HL-60 (cell line): ENCODE data around the gene RSPH1.

Experiments
- DNase-seq, 2 experiments: peaks; one replicate each; pipeline ENCODE4 v3.0.0-alpha.2; 2010 to 2020; ENCODE audit warnings: low read depth in 1 of 2, low spot score in 1 of 2
- H3K27ac ChIP-seq: fragments of 250-450 bp; sonication (Bioruptor Pico); replicated peaks from 2 replicates; pipeline ENCODE4 v1.5.1; 2020; ENCODE audit warnings: mild to moderate bottlenecking, moderate library complexity
- H3K27me3 ChIP-seq: fragments of 250-450 bp; sonication (Bioruptor Pico); 2 replicates; pipeline ENCODE4 v1.5.1; 2021; ENCODE audit warnings: mild to moderate bottlenecking, moderate library complexity; ENCODE audit not compliant: insufficient read depth, poor library complexity, severe bottlenecking
- H3K4me3 ChIP-seq: replicated peaks from 2 replicates; pipeline ENCODE4 v1.5.1; 2011; ENCODE audit warnings: mild to moderate bottlenecking, control low read depth, low read length; ENCODE audit not compliant: insufficient read depth
- CTCF ChIP-seq: IDR thresholded peaks from one replicate; pipeline ENCODE4 v1.5.1; 2011; ENCODE audit warnings: low read length, control low read depth, inconsistent platforms; ENCODE audit not compliant: insufficient read depth
- GABPA ChIP-seq: IDR thresholded peaks from 2 replicates; pipeline ENCODE4 v1.6.1; 2012; ENCODE audit warnings: low read depth
- POLR2AphosphoS5 ChIP-seq: IDR thresholded peaks from 2 replicates; pipeline ENCODE4 v1.6.1; 2012; ENCODE audit warnings: low read depth
- REST ChIP-seq: IDR thresholded peaks from 2 replicates; pipeline ENCODE4 v1.6.1; 2012; ENCODE audit warnings: low read depth; ENCODE audit not compliant: insufficient replicate concordance
- SPI1 ChIP-seq: IDR thresholded peaks from 2 replicates; pipeline ENCODE4 v1.6.1; 2012; ENCODE audit warnings: low read depth, mild to moderate bottlenecking, borderline replicate concordance

The RSPH1 gene

GRCh38 chr21:42525676-42526378 is 29.8 kb upstream of the RSPH1 start:
- no peak for DNase-seq
- no peak overlapping the region for H3K27ac ChIP-seq
- H3K27me3 ChIP-seq: no peaks in the 10 kb centered on the region

GRCh38 chr21:42525029-42525581 is 29.1 kb upstream of the RSPH1 start:
- no peak for TF ChIP-seq SPI1
- no peak for TF ChIP-seq CTCF
- no peak for TF ChIP-seq REST
- TF ChIP-seq GABPA: no peak
- TF ChIP-seq POLR2AphosphoS5: no peak
- Histone ChIP-seq H3K27me3 (no peaks in the 10 kb centered on the region), H3K4me3 (no peak overlapping the region), H3K27ac (no peak overlapping the region)
- DNase-seq: no peak

More at GRCh38 chr21:42525676-42526378, 29.8 kb upstream of the RSPH1 start:
- H3K4me3 ChIP-seq: no peak overlapping the region
- TF ChIP-seq GABPA (no peak), CTCF (no peak), POLR2AphosphoS5 (no peak), SPI1 (no peak), REST (no peak)

- no peak for DNase-seq
- H3K4me3 ChIP-seq: no peak overlapping the region
- H3K27ac ChIP-seq: no peak overlapping the region
- TF ChIP-seq POLR2AphosphoS5: no peak
- TF ChIP-seq REST: no peak
- TF ChIP-seq SPI1: no peak
- TF ChIP-seq CTCF: no peak
- TF ChIP-seq GABPA: no peak
- H3K27me3 ChIP-seq: no peaks in the 10 kb centered on the region
Observed at GRCh38 chr21:42524341-42525028, 28.5 kb upstream of the RSPH1 start.
